ENCODE data around the gene LACTBL1.
"Not testable (repeated sequence)": the region's sequence is repeated elsewhere in the genome, so short reads cannot be mapped to it uniquely, and the experiment has no call there.

DNA sequence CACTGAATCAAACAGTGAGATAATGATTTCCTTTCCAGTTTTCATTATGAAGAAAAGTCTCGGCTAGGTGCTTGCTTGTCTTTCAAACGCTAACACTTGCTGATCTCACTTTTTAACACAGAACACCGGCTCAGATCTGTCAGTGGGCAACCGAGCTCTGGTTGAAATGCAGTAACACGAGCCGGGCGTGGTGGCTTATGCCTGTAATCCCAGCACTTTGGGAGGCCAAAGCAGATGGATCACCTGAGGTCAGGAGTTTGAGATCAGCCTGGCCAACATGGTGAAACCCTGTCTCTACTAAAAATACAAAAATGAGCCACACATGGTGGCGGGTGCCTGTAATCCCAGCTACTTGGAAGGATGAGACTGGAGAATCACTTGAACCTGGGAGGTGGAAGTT, 37.4 kb upstream of the LACTBL1 start:
- TF ChIP-seq, protein P1, sequence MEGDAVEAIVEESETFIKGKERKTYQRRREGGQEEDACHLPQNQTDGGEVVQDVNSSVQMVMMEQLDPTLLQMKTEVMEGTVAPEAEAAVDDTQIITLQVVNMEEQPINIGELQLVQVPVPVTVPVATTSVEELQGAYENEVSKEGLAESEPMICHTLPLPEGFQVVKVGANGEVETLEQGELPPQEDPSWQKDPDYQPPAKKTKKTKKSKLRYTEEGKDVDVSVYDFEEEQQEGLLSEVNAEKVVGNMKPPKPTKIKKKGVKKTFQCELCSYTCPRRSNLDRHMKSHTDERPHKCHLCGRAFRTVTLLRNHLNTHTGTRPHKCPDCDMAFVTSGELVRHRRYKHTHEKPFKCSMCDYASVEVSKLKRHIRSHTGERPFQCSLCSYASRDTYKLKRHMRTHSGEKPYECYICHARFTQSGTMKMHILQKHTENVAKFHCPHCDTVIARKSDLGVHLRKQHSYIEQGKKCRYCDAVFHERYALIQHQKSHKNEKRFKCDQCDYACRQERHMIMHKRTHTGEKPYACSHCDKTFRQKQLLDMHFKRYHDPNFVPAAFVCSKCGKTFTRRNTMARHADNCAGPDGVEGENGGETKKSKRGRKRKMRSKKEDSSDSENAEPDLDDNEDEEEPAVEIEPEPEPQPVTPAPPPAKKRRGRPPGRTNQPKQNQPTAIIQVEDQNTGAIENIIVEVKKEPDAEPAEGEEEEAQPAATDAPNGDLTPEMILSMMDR (conservative IDR thresholded peaks at IDR 0.05 in 1 of 2, IDR thresholded peaks at IDR 0.05 in 1 of 2; ENCODE audit: low read depth in 1 of 2, low read length in 2 of 2) = not testable (repeated sequence)
- TF ChIP-seq EZH2 (IDR thresholded peaks at IDR 0.05; ENCODE audit: low read length, missing control alignments) = not testable (repeated sequence)
